LNCAP (cell line): ENCODE measurements around the gene IL20RA.

Source experiments
- TF ChIP-seq, protein P1 (sequence below): fragments of 450-650 bp; IDR thresholded peaks from 2 replicates; pipeline ENCODE4 v1.5.1; 2017; ENCODE audit warnings: mild to moderate bottlenecking

IL20RA gene

DNA sequence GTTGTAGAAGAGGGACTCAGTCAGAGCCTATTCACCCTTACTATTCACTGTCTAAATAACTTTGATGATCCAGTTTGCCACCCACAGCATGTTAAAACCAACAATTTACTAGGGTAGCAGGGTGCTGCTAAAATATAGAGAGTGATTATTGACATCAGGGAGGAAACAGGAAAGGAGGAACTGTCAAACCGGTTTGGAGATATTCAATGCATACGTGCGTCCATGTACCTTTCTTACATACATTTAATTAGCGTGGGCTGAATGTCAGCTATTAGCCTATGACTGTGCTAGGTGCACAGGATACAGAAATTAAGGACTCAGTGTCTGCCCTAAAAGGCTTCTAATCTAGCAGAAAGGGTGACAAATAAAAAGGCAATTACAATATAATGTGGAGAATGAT, 57.2 kb downstream of the IL20RA start:
- TF ChIP-seq, protein P1, sequence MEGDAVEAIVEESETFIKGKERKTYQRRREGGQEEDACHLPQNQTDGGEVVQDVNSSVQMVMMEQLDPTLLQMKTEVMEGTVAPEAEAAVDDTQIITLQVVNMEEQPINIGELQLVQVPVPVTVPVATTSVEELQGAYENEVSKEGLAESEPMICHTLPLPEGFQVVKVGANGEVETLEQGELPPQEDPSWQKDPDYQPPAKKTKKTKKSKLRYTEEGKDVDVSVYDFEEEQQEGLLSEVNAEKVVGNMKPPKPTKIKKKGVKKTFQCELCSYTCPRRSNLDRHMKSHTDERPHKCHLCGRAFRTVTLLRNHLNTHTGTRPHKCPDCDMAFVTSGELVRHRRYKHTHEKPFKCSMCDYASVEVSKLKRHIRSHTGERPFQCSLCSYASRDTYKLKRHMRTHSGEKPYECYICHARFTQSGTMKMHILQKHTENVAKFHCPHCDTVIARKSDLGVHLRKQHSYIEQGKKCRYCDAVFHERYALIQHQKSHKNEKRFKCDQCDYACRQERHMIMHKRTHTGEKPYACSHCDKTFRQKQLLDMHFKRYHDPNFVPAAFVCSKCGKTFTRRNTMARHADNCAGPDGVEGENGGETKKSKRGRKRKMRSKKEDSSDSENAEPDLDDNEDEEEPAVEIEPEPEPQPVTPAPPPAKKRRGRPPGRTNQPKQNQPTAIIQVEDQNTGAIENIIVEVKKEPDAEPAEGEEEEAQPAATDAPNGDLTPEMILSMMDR, result no peak

DNA sequence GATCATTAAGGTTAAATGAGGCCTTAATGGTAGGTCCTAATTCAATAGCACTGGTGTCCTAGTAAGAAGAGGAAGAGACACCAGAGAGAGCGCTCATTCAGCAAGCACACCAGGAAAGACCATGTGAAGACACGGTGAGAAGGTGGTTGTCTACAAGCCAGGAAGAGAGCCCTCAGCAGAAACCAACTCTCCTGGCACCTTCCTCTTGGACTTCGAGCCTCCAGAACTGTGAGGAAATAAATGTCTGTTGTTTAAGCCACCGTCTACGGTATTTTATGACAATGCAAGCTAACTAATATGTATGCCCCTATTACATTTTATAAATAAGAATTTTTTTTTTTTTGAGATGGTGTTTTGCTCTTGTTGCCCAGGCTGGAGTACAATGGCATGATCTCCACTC, 59.3 kb downstream of the IL20RA start:
- TF ChIP-seq, protein P1, result no peak

DNA sequence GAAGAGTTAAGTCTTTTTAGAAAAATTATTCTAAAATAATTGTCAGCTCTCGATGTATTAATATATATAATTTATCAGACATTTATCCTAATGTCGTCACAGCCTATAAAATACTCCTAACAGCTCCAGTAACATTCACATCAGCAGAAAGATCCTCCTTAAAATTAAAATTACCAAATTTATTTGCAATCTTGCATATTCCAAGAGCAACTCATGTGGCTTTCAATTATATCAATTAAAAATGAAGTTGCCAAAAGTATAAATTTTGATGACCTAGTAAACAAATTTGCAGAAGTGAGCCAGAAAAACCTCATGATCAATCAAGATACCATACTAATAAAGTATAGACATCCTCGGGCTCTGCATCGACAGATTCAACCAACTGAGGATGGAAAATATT, 60.2 kb downstream of the IL20RA start:
- TF ChIP-seq, protein P1, result no peak

DNA sequence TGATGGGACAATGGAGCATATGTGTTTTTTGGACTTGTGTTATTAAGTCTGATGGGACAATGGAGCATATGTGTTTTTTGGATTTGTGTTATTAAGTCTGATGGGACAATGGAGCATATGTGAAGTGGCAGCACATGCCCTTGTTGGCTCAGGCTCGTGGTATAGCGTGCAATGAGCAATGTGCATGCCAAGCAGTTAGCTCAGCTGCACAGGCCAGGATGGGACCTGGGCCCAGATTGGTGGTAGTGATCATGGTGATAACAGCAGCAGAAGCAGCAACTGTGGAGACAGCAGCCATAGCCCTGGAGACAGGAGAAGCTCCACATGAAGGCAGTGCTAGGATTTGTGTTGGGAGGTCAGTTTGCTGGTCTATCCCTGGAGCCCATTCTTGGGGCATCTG, 61.1 kb downstream of the IL20RA start:
- TF ChIP-seq, protein P1, result no peak

DNA sequence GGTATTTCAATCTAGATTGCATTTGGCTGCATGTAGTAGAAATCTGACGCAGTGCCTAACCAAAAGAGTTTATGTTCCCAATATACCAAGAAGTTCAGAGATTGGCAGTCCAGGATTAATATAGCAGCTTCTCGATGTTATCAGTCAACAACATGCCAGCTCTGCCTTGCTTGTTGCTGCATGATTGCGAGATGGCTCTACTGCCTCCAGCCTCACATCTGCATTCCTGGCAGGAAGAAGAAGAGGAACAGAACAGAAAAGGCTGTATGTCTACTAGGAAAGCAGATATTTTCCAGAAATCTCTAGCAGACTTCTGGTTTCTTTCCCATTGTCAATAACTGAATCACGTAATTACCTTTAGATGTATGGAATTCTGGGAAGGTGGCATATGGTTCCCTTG, 61.8 kb downstream of the IL20RA start:
- TF ChIP-seq, protein P1, result no peak

DNA sequence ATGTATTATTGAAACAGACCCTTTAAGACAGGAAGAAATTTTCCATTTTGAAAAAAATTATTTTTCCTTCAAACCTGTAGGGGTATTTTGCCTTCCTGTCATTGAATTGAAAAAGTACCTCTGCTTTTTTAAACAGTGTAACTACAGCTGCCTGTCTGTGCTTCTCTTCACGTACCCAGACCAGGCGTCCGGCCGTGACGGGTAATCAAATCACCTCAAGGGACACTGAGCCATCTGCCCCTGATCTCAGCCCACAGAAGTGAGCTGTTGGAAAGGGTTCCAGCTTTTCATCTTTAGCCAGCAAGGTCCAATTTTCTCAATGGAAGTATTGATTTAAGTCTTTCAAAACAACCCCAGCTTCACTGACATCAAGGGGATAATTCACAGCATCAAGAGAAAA, 64.7 kb downstream of the IL20RA start:
- TF ChIP-seq, protein P1, result no peak

DNA sequence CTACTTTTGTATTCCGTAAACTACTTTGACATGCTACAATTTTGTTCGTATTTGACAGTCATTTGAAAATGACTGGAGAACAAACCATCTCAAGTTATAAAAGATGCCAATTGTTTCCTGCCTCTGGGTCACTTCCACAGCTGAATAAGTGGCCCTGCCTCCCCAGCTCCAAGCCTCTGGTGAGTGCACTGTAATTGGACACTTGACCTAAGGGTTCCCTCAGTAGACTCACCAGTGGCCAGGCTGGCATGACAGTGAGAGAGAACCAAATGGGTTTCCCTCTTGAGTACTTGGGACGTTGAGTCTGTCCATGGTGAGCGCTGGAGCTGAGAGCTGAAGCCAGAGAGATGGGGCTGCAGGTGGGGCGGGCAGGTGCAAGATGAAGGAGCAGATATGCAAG, 65.6 kb downstream of the IL20RA start:
- TF ChIP-seq, protein P1, result no peak

DNA sequence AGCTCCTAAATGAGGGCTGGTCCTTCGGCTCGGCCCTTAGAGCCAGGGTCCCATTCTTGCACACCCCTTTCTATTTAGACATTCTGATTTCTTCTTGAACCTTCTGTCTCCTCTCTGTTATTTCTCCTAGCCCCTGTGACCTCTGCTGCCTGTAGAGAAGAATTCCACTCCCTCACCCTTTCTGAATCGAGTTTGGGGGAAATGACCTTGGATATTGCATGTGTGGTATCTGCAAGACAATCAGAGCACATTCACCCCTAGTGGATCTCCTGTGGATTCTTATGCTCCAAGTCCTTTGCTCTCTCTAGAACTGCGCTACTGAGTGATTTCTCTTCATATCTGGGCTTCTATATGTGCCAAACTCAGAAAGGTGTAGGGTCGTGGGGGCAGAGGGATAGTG, 67.7 kb downstream of the IL20RA start:
- TF ChIP-seq, protein P1, result no peak
